CD4-positive, alpha-beta T cell treated with Interferon gamma for 1 hour (primary cell): ENCODE data around the gene VAMP7.
"Not testable (repeated sequence)": the region's sequence is repeated elsewhere in the genome, so short reads cannot be mapped to it uniquely, and the experiment has no call there.

Experiments
- DNase-seq: peaks from one replicate; pipeline ENCODE4 v3.0.0-alpha.2; 2020

VAMP7 gene

GRCh38 chrX:155881158-155881993 lies at the start of gene VAMP7:
VAMP7 (plus strand) TSS chrX:155881345; CDS start chrX:155889467, 8,122 bp downstream.
- peak; percentile 81 for DNase-seq

DNA sequence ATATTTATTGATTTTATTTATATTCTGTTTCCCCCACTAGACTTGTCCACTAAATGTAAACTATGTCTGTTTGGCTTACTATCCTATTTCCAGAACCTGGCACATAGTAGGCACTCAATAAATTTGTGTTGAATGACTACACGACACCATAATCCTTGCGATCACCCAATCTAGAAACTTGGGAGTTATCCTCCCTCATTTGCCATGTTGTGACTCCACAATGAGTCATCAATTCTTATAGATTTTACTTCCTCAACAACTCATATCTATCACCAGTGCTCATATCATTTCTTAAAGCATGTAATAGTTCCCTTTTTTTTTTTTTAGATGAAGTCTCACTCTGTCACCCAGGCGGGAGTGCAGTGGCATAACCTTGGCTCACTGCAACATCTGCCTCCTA lies 39.9 kb upstream of the VAMP7 start:
- DNase-seq, result no peak

- not testable (repeated sequence) for DNase-seq
Observed at GRCh38 chrX:155851786-155852185, 29.4 kb upstream of the VAMP7 start.

GRCh38 chrX:155857561-155857960 lies 23.6 kb upstream of the VAMP7 start:
- no peak for DNase-seq

- DNase-seq, result no peak
Observed at GRCh38 chrX:155864655-155865054, 16.5 kb upstream of the VAMP7 start.

- no peak for DNase-seq
Observed at GRCh38 chrX:155865193-155865592, 16.0 kb upstream of the VAMP7 start.

DNA sequence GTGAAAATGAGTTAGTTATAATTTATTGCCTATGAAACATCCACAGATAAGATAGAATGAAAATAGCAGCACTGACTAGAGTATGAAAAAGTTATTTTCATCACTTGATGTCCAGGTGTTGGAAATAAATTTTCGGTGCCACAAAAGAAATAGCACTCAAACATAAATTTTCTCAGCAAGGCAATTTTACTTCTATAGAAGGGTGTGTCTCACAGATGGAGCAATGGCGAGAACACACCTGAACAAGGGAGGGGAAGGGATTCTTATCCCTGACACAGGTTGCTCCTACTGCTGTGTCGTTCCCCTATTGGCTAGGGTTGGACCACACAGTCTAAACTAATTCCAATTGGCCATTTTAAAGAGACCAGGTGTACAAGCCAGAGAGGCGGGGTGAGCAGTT lies 13.3 kb upstream of the VAMP7 start:
- DNase-seq, result no peak

GRCh38 chrX:155870958-155871357 lies 10.2 kb upstream of the VAMP7 start:
- DNase-seq, result no peak

DNA sequence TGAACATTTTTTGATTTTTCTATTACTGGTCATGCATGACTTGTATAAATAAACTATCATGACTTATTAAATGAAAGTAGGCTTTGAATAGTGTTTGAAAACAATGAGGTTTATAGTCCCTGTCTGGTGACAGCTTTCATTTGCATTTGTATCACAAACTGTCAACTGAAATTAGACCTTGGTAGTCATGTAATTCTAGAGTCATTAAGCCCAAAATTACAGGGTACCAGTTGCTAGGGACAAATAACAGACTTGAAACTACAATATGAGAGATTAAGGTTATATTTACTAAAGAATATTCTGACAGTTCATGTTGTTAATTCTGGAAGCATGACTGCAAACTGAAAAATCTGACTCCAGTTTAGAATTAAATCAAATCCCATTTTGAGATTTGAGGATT lies 9.2 kb upstream of the VAMP7 start:
- no peak for DNase-seq

DNA sequence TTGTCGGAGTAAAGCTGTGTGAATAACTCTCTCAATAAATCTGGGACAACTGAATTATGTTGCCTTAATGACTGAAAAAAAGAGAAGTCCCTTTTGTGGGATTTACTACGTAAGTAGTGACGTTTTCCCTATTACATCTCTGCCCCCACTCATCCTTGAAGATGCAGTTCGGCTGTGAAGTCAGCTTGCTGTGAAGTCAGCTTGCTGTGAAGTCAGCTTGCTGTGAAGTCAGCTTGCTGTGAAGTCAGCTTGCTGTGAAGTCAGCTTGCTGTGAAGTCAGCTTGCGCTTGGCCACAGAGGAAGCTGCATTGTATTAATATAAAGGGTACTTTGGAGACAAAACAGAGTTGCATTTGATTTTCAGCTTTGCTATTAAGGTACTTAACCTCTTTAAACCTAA lies 8.0 kb upstream of the VAMP7 start:
- no peak for DNase-seq

GRCh38 chrX:155874571-155875244 lies 6.4 kb upstream of the VAMP7 start:
- DNase-seq, result no peak

DNA sequence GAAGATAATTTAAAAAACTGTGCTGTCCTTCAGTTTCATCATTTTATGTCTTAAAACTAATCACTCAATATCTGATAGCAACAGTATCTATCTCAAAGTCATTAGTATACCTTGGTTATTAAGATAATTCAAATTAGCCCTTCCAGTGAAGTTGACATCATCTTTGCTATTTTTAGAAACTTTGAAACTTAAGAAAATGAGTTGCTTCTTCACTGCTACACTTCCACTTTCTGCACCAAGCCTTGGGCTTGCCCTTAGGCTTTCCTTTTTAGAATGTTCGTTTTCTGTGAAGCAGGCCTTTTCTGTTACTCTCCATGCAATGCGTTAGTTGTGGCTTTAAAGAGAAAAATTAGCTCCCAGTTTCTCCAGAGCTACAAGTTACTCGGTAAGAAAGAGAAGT lies 4.4 kb upstream of the VAMP7 start:
- DNase-seq, result no peak

DNA sequence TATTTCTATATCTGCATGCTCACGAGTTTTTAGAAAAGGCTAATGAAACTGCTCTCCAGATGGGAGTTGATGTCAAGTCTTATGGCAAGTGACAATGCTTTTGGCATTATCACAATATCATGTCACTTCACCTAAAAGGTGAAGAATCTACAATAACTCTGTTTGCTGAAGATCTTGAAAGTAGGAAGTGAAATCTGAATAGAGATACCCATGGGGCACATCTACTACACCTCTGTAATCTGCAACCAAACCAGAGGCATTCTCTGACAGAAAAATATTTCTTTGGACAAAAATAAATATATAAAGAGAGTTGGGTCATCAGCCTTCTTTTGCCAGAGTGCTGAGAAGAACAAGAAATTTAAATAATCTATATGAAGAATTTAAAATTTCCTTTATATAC lies 3.9 kb upstream of the VAMP7 start:
- DNase-seq, result no peak

DNA sequence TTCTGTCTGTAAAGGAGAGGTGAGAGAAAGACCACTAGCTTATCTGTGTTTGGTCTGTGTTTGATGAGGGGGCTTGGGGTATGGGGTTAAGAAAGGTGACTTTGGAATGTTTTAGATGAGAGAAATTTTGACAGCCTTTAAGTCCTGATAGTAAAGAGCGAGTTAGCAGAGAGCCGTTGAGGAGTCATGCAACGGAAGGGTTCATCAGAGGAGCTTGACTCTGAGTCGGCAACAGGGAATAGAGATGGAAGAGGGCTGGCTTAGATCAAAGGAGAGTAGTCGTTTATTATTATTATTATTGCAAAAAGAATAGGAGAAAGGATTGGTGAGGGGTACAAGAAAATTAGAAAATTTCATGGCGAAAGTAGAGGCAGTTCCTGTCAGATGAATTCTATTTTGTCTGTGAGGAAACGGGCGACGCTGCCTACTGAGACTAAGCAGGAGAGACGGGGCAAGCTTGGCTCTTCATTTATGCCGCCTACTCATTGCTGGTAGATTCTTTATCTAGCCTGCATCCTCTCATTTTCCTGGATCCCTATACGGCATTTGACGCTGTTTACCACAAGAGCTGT lies 473 bp upstream of the VAMP7 start:
- DNase-seq, result no peak

GRCh38 chrX:155886409-155886808 lies 5.3 kb downstream of the VAMP7 start:
- no peak for DNase-seq

- DNase-seq, result no peak
Observed at GRCh38 chrX:155888139-155888538, 7.0 kb downstream of the VAMP7 start.

DNA sequence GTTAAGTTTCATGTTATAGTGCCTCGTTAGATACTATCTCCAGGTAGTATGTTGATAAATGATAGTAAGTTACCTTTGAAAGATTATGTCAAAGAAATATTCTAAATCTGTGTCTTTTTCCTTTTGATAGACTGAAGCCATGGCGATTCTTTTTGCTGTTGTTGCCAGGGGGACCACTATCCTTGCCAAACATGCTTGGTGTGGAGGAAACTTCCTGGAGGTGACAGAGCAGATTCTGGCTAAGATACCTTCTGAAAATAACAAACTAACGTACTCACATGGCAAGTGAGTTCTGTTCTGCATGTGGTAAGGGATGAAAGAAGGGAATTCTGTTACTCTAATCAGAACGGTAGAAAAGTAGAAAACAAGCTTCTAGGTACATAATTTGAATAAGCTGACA lies 8.2 kb downstream of the VAMP7 start:
- no peak for DNase-seq

- no peak for DNase-seq
Observed at GRCh38 chrX:155891446-155892210, 10.5 kb downstream of the VAMP7 start.

DNA sequence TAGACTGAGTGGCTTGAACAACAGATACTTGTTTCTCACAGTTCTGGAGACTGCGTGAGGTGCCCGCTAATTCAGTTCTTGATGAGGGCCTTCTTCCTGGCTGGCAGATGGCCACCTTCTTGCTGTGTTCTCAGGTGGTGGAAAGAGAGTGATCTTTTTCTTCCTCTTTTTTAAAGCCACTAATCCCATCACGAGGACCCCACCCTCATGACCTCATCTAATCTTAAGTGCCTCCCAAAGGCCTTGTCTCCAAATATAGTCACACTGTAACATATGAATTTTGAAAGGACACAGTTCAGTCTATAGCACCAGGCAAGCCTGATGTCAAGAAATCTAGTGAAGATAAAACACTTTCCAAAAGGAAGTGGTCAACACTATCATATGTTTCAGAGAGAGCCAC lies 12.4 kb downstream of the VAMP7 start:
- no peak for DNase-seq

DNA sequence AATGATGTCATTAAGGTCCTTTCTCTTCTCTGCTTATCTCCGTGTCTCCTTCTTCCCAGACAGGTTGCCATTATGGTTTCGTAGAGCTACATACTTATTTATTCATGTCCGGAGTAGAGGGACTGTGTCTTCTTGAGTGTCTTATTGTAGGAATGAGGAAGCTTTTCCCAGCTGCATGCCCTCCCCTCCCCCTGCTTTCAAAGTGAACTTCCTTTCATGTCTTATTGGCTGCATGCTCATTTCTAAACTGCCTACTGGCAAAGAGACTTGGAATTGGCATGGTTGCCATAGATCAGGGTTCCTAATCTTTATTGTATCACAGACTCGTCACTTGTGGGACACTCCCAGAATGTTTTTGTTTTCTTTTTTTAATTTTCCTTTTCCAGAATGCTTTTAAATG lies 15.4 kb downstream of the VAMP7 start:
- DNase-seq, result no peak

DNA sequence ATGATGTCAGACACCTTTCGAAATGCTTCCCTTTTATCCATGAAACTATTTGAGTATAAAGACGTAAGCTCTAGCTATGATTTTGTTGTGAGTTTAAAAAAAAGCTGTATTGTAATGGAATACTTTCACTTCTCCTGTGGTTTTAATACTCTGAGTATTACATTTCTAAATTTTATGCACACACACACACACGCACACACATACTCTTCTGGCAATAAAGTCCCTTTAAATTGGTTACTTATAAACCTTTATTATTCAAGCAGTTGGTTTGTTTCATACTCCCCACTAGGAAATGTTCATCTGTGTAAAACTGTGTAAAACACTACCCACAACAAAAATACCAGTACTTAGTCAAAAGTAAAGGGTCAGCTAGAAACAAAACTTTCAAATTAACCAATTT lies 18.2 kb downstream of the VAMP7 start:
- no peak for DNase-seq

- no peak for DNase-seq
Observed at GRCh38 chrX:155900765-155901164, 19.6 kb downstream of the VAMP7 start.

GRCh38 chrX:155907661-155908060 lies 26.5 kb downstream of the VAMP7 start:
- DNase-seq, result not testable (repeated sequence)
